Measurements from ENCODE around the gene ZNF580.

DNA sequence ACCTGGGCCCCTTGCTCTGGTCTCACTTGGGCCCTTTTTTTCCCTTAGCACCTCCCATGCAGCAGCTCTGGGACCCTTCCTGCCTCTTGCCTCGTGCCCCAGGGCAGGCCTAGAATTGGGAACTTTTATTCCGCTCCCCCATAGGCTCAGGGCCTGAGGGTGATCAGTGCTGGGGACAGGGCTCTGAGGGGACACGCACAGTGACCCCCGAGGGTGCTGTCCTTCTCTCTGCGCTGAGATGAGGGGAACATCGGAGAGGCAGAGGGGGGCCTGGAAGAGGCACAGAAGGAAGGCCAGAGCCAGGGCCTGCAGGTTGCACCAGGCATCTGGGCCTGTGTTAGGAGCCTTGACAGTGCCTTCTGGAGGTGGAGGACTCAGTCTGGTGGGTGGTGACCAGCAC lies 45.0 kb downstream of the ZNF580 start:
- TF ChIP-seq, protein P1, sequence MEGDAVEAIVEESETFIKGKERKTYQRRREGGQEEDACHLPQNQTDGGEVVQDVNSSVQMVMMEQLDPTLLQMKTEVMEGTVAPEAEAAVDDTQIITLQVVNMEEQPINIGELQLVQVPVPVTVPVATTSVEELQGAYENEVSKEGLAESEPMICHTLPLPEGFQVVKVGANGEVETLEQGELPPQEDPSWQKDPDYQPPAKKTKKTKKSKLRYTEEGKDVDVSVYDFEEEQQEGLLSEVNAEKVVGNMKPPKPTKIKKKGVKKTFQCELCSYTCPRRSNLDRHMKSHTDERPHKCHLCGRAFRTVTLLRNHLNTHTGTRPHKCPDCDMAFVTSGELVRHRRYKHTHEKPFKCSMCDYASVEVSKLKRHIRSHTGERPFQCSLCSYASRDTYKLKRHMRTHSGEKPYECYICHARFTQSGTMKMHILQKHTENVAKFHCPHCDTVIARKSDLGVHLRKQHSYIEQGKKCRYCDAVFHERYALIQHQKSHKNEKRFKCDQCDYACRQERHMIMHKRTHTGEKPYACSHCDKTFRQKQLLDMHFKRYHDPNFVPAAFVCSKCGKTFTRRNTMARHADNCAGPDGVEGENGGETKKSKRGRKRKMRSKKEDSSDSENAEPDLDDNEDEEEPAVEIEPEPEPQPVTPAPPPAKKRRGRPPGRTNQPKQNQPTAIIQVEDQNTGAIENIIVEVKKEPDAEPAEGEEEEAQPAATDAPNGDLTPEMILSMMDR (conservative IDR thresholded peaks at IDR 0.05; ENCODE audit: low read length), result no peak
- TF ChIP-seq EZH2phosphoT487 (IDR thresholded peaks at IDR 0.05; ENCODE audit: borderline replicate concordance), result no peak

Measured in Loucy (cell line).